H9 (cell line): ENCODE results near the gene AHI1. TPM values are rescaled to one million over a fixed set of nuclear protein-coding genes. Genes with fewer than 3 reads are reported as not detected.

Source experiments
- DNase-seq: peaks from one replicate; pipeline ENCODE4 v3.0.0-alpha.2; 2017
- H2AFZ ChIP-seq: one replicate; pipeline ENCODE4 v1.6.1; 2013; ENCODE audit warnings: mild to moderate bottlenecking, low read length, control low read depth, moderate library complexity
- H2AK5ac ChIP-seq: 2 replicates; pipeline ENCODE4 v1.6.1; 2013; ENCODE audit warnings: low read length, control low read depth, mixed read lengths; ENCODE audit not compliant: insufficient read length
- H2BK120ac ChIP-seq: one replicate; pipeline ENCODE4 v1.6.1; 2013; ENCODE audit warnings: low read depth, mild to moderate bottlenecking, low read length, control low read depth, inconsistent platforms; ENCODE audit not compliant: poor library complexity, severe bottlenecking
- H2BK12ac ChIP-seq: 2 replicates; pipeline ENCODE4 v1.6.1; 2013; ENCODE audit warnings: low read length, control low read depth, mixed read lengths, low read depth; ENCODE audit not compliant: insufficient read length
- H2BK15ac ChIP-seq: 2 replicates; pipeline ENCODE4 v1.6.1; 2013; ENCODE audit warnings: low read depth, low read length, control low read depth
- H2BK20ac ChIP-seq: one replicate; pipeline ENCODE4 v1.6.1; 2013; ENCODE audit warnings: low read depth, mild to moderate bottlenecking, low read length, control low read depth, inconsistent platforms; ENCODE audit not compliant: poor library complexity, severe bottlenecking
- H2BK5ac ChIP-seq: 2 replicates; pipeline ENCODE4 v1.6.1; 2013; ENCODE audit warnings: low read length, control low read depth, mixed read lengths; ENCODE audit not compliant: insufficient read length
- H3K14ac ChIP-seq: 2 replicates; pipeline ENCODE4 v1.6.1; 2013; ENCODE audit warnings: low read length, control low read depth; ENCODE audit not compliant: insufficient read depth
- H3K18ac ChIP-seq: 2 replicates; pipeline ENCODE4 v1.6.1; 2013; ENCODE audit warnings: low read depth, mild to moderate bottlenecking, mixed read lengths, low read length, control low read depth; ENCODE audit not compliant: insufficient read length
- H3K23ac ChIP-seq: 2 replicates; pipeline ENCODE4 v1.6.1; 2013; ENCODE audit warnings: low read length, control low read depth, mixed read lengths, low read depth; ENCODE audit not compliant: insufficient read length
- H3K23me2 ChIP-seq: 2 replicates; pipeline ENCODE4 v1.6.1; 2013; ENCODE audit warnings: low read depth, mild to moderate bottlenecking, mixed read lengths, low read length, control low read depth; ENCODE audit not compliant: insufficient read length, poor library complexity, severe bottlenecking
- H3K27ac ChIP-seq: 2 replicates; pipeline ENCODE4 v1.5.1; 2013; ENCODE audit warnings: low read length, control low read depth, mixed read lengths, low read depth; ENCODE audit not compliant: insufficient read length
- H3K27me3 ChIP-seq: 2 replicates; pipeline ENCODE4 v1.6.1; 2013; ENCODE audit warnings: low read length, control low read depth, inconsistent platforms; ENCODE audit not compliant: insufficient read depth
- H3K4ac ChIP-seq: 2 replicates; pipeline ENCODE4 v1.6.1; 2013; ENCODE audit warnings: low read depth, mild to moderate bottlenecking, control low read depth, inconsistent platforms, low read length, moderate library complexity
- H3K4me1 ChIP-seq: 2 replicates; pipeline ENCODE4 v1.6.1; 2013; ENCODE audit warnings: low read length, control low read depth, inconsistent platforms; ENCODE audit not compliant: insufficient read depth
- H3K4me2 ChIP-seq: 2 replicates; pipeline ENCODE4 v1.6.1; 2013; ENCODE audit warnings: low read length, control low read depth, mixed read lengths; ENCODE audit not compliant: insufficient read length, insufficient read depth
- H3K56ac ChIP-seq: 2 replicates; pipeline ENCODE4 v1.6.1; 2013; ENCODE audit warnings: low read depth, mild to moderate bottlenecking, mixed read lengths, low read length, control low read depth; ENCODE audit not compliant: insufficient read length
- H3K79me1 ChIP-seq: 2 replicates; pipeline ENCODE4 v1.6.1; 2013; ENCODE audit warnings: low read depth, mild to moderate bottlenecking, moderate library complexity, low read length, control low read depth, inconsistent platforms; ENCODE audit not compliant: insufficient read depth, poor library complexity, severe bottlenecking
- H3K79me2 ChIP-seq: 2 replicates; pipeline ENCODE4 v1.6.1; 2013; ENCODE audit warnings: low read length, control low read depth, inconsistent platforms; ENCODE audit not compliant: insufficient read depth
- H3K9ac ChIP-seq: 2 replicates; pipeline ENCODE4 v1.6.1; 2013; ENCODE audit warnings: low read length, control low read depth, mixed read lengths; ENCODE audit not compliant: insufficient read length; ENCODE audit errors: extremely low read depth
- H3K9me3 ChIP-seq: one replicate; pipeline ENCODE4 v1.6.1; 2013; ENCODE audit warnings: low read depth, low read length, inconsistent platforms; ENCODE audit not compliant: control insufficient read depth
- H3T11ph ChIP-seq: one replicate; pipeline ENCODE4 v1.6.1; 2013; ENCODE audit warnings: mild to moderate bottlenecking, low read length, control low read depth, inconsistent platforms
- H4K20me1 ChIP-seq: one replicate; pipeline ENCODE4 v1.6.1; 2013; ENCODE audit not compliant: control insufficient read depth, insufficient read length, insufficient read depth
- H4K5ac ChIP-seq: 2 replicates; pipeline ENCODE4 v1.6.1; 2013; ENCODE audit warnings: low read depth, mild to moderate bottlenecking, mixed read lengths, low read length, control low read depth; ENCODE audit not compliant: insufficient read length
- H4K8ac ChIP-seq: replicated peaks from 2 replicates; pipeline ENCODE4 v1.6.1; 2013; ENCODE audit warnings: low read length, control low read depth, mixed read lengths, low read depth; ENCODE audit not compliant: insufficient read length
- H4K91ac ChIP-seq: 2 replicates; pipeline ENCODE4 v1.6.1; 2013; ENCODE audit warnings: low read depth, mild to moderate bottlenecking, moderate library complexity, mixed read lengths, low read length, control low read depth; ENCODE audit not compliant: insufficient read length
- H3K27ac Mint-ChIP-seq, 3 experiments: 2 replicates in 2 of 3; 3 replicates in 1 of 3; pipeline ENCODE4 v1.8.0; 2020 to 2021; ENCODE audit warnings: mixed read lengths in 3 of 3, mild to moderate bottlenecking in 1 of 3, moderate library complexity in 1 of 3
- H3K27me3 Mint-ChIP-seq: 2 replicates; pipeline ENCODE4 v1.8.0; 2021; ENCODE audit warnings: low read depth, mild to moderate bottlenecking, moderate library complexity, mixed read lengths
- H3K36me3 Mint-ChIP-seq, 3 experiments: 2 replicates in 2 of 3; 3 replicates in 1 of 3; pipeline ENCODE4 v1.8.0; 2020 to 2021; ENCODE audit warnings: low read depth in 3 of 3, mixed read lengths in 3 of 3; ENCODE audit not compliant: insufficient read depth in 1 of 3
- H3K4me1 Mint-ChIP-seq, 2 experiments: 2 replicates each; pipeline ENCODE4 v1.8.0; 2020; ENCODE audit warnings: mixed read lengths in 2 of 2
- H3K4me3 Mint-ChIP-seq, 2 experiments: 2 replicates in 1 of 2; 3 replicates in 1 of 2; pipeline ENCODE4 v1.8.0; 2020 to 2021; ENCODE audit warnings: mild to moderate bottlenecking in 2 of 2, mixed read lengths in 2 of 2, moderate library complexity in 1 of 2
- H3K9me3 Mint-ChIP-seq, 2 experiments: 2 replicates in 1 of 2; 3 replicates in 1 of 2; pipeline ENCODE4 v1.8.0; 2020; ENCODE audit warnings: mild to moderate bottlenecking in 2 of 2, mixed read lengths in 2 of 2, moderate library complexity in 1 of 2
- CTCF ChIP-seq: fragments of 200-600 bp; sonication (generic); conservative IDR thresholded peaks from 3 replicates; pipeline ENCODE4 v1.8.0; 2021; ENCODE audit warnings: antibody characterized with exemption, mild to moderate bottlenecking
- WGBS: extraction: QIAGEN DNeasy Blood & Tissue Kit; methylation state at CpG from one replicate; pipeline ENCODE4 v1.1.7; 2013; ENCODE audit warnings: missing lambda C conversion rate, low lambda C conversion rate, mixed read lengths; ENCODE audit not compliant: insufficient read length; ENCODE audit errors: extremely low coverage; 5-methylcytosine and 5-hydroxymethylcytosine counted together
- total RNA-seq: library from RNA; stranded (reverse); gene quantifications from 2 replicates; pipeline ENCODE4 v1.2.1, GENCODE V29; 2021

AHI1 gene
- total RNA-seq, 1 experiment from 2014 or later, result 9.9 TPM

- Histone ChIP-seq H4K5ac (no peak overlapping the region), H3K4me1 (no peaks in the 10 kb centered on the region), H3K9ac (no peak overlapping the region), H3K9me3 (no peaks in the 10 kb centered on the region), H3K4ac (no peak overlapping the region), H3K56ac (no peak overlapping the region), H3K18ac (no peak overlapping the region), H2BK5ac (no peak overlapping the region), H2AK5ac (no peak overlapping the region), H3K14ac (no peak overlapping the region), H4K91ac (no peak overlapping the region), H2BK20ac (no peak overlapping the region), H3K23me2 (no peaks in the 10 kb centered on the region), H2BK120ac (no peak overlapping the region), H3K79me1 (no peaks in the 10 kb centered on the region), H2BK12ac (no peak overlapping the region), H2AFZ (no peak overlapping the region), H3K79me2 (no peaks in the 10 kb centered on the region), H2BK15ac (no peak overlapping the region), H3K4me2 (no peak overlapping the region), H3T11ph (no peak overlapping the region), H3K27ac (no peak overlapping the region), H3K27me3 (no peaks in the 10 kb centered on the region), H3K23ac (no peak overlapping the region), H4K8ac (no peak overlapping the region), H4K20me1 (no peaks in the 10 kb centered on the region)
- Mint-ChIP-seq H3K27me3 (no peaks in the 10 kb centered on the region), H3K4me3 (no peak overlapping the region), H3K36me3 (peaks cover 0 to 16% (median 8%) of the 10 kb centered on the region in 3 experiments; a peak in 4 of 7 replicates), H3K27ac (no peak overlapping the region), H3K9me3 (no peaks in the 10 kb centered on the region), H3K4me1 (no peaks in the 10 kb centered on the region)
- no peak for DNase-seq
- TF ChIP-seq CTCF, result no peak
- no CpG with 5 or more reads among the region's 5 CpGs for WGBS
Observed at GRCh38 chr6:135449246-135449645, 48.3 kb downstream of the AHI1 start.
